GM18870 (cell line): Measurements from ENCODE around the gene PPP1R1B.

Experiments used
- ATAC-seq: cut with Tn5 transposase; IDR thresholded peaks from one replicate; pipeline ENCODE4 v1.9.1; 2021; ENCODE audit warnings: moderate library complexity; ENCODE audit not compliant: unreplicated experiment

Gene PPP1R1B

DNA sequence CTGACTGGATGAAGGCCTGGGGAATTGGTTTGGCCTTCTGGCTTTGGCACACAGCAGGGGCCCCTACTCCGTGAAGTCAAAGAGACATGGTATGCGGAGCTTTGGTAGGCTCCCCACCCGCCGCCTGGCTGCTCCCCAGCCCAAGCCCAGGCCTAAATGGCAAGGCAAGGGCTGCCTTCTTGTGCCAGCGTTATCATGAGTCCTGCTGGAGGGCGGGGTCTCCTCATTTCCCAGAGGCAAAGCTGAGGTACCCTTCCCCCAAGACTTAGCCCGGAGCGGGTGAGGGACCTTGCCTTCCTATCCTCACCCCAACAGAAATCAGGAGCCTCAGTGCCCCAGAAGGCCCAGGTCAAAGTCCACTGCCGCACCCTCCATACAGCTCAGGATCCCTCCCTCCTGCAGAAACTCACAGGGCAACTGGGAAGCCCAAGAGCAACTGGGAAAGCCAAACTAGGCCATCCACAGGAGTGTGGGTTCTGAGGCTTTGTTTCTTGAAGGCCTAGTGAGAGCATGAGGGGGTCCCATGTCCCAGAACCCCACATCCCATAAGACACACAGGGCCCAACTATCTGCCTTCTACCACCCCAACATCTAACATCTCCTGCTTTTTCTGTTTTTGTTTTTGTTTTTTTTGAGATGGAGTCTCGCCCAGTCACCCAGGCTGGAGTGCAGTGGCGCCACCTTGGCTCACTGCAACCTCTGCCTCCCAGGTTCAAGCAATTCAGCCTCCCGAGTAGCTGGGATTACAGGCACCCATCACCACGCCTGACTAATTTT lies 51.8 kb downstream of the PPP1R1B start:
- no peak for ATAC-seq

GRCh38 chr17:39679521-39680192 lies 52.9 kb downstream of the PPP1R1B start:
- ATAC-seq: no peak

GRCh38 chr17:39683295-39683939 lies 56.7 kb downstream of the PPP1R1B start:
- no peak for ATAC-seq

- ATAC-seq: no peak
Measured at GRCh38 chr17:39684369-39685192, 57.8 kb downstream of the PPP1R1B start.
